Endodermal cell (in vitro differentiated cells): ENCODE results near the gene ARHGAP1. TPM values are rescaled to one million over a fixed set of nuclear protein-coding genes. Genes with fewer than 3 reads are reported as not detected.
"Not testable (repeated sequence)": the region's sequence is repeated elsewhere in the genome, so short reads cannot be mapped to it uniquely, and the experiment has no call there.

Experiments
- DNase-seq: peaks from one replicate; pipeline ENCODE4 v3.0.0-alpha.2; 2017
- H3K27ac ChIP-seq: 2 replicates; pipeline ENCODE4 v1.5.1; 2013; ENCODE audit warnings: mild to moderate bottlenecking, low read depth, low read length, moderate library complexity
- H3K27me3 ChIP-seq: 2 replicates; pipeline ENCODE4 v1.6.1; 2013; ENCODE audit warnings: mild to moderate bottlenecking, low read length, moderate library complexity; ENCODE audit not compliant: insufficient read depth, control insufficient read depth, poor library complexity, severe bottlenecking
- H3K36me3 ChIP-seq: 2 replicates; pipeline ENCODE4 v1.7.0; 2013; ENCODE audit warnings: mild to moderate bottlenecking, low read length, moderate library complexity; ENCODE audit not compliant: control insufficient read depth, insufficient read depth
- H3K4me1 ChIP-seq: one replicate; pipeline ENCODE4 v1.7.0; 2013; ENCODE audit warnings: low read length; ENCODE audit not compliant: control insufficient read depth, insufficient read depth
- H3K4me3 ChIP-seq: 2 replicates; pipeline ENCODE4 v1.5.1; 2013; ENCODE audit warnings: mild to moderate bottlenecking, low read length, moderate library complexity
- H3K9ac ChIP-seq: 2 replicates; pipeline ENCODE4 v1.6.1; 2013; ENCODE audit warnings: mild to moderate bottlenecking, low read length, moderate library complexity; ENCODE audit not compliant: poor library complexity, severe bottlenecking; ENCODE audit errors: extremely low read depth
- H3K9me3 ChIP-seq: 2 replicates; pipeline ENCODE4 v1.6.1; 2013; ENCODE audit warnings: mild to moderate bottlenecking, low read length, moderate library complexity; ENCODE audit not compliant: control insufficient read depth
- H3K27ac Mint-ChIP-seq: 2 replicates; pipeline ENCODE4 v1.8.0; 2020; ENCODE audit warnings: mixed read lengths
- H3K27me3 Mint-ChIP-seq: 2 replicates; pipeline ENCODE4 v1.8.0; 2021; ENCODE audit warnings: mild to moderate bottlenecking, mixed read lengths; ENCODE audit not compliant: insufficient read depth
- H3K36me3 Mint-ChIP-seq: 2 replicates; pipeline ENCODE4 v1.8.0; 2020; ENCODE audit warnings: low read depth, mixed read lengths
- H3K4me1 Mint-ChIP-seq: 2 replicates; pipeline ENCODE4 v1.8.0; 2020; ENCODE audit warnings: mixed read lengths
- H3K4me3 Mint-ChIP-seq: 2 replicates; pipeline ENCODE4 v1.8.0; 2020; ENCODE audit warnings: mild to moderate bottlenecking, moderate library complexity, mixed read lengths
- H3K9me3 Mint-ChIP-seq: 2 replicates; pipeline ENCODE4 v1.8.0; 2020; ENCODE audit warnings: mild to moderate bottlenecking, mixed read lengths
- WGBS, 2 experiments: methylation state at CpG; one replicate each; pipeline versions ENCODE4 v1.1.5 to v1.1.7; 2013; ENCODE audit warnings: missing lambda C conversion rate in 2 of 2, mixed read lengths in 1 of 2; ENCODE audit not compliant: insufficient coverage in 1 of 2, insufficient read length in 1 of 2; 5-methylcytosine and 5-hydroxymethylcytosine counted together
- total RNA-seq, 2 donors: library from RNA; stranded (reverse); fragmentation: NEBNext Ultra II Directional in 1 of 2; extraction: Animal tissue kit (Norgen Biotek cat#: 25700) in 1 of 2; gene quantifications; 2 replicates in 1 of 2; 3 replicates in 1 of 2; pipeline ENCODE4 v1.2.1, GENCODE V29; 2021
- TF ChIP-seq, protein P1 (sequence below): fragments of 200-600 bp; sonication (generic); conservative IDR thresholded peaks from 2 replicates; pipeline ENCODE4 v1.5.0; 2021; ENCODE audit warnings: antibody characterized with exemption, mild to moderate bottlenecking

The ARHGAP1 gene
- total RNA-seq, 2 donors from 2014 or later = 53.4 to 56.6 TPM

DNA sequence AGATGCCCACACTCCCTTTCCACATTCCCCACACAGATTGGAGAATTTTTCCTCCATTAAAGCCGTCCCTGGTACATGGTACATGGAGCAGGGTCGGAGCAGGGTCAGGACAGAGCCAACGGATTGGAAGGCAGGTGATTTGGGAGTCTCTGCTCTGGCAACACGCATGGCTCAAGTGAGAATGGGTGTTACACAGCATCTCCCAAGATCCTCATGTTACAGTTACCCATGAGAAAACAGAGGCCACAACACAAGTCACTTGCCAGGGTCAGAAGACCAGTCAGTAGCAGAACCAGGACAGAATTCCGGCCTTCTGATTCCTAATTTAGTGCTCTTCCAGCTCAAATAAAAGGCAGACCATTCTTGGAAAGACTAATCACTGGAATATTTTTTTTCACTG is 10.9 kb upstream of the ARHGAP1 start:
- peaks cover 13% of the 10 kb centered on the region for H3K36me3 Mint-ChIP-seq
- no peaks in the 10 kb centered on the region for H3K4me1 Mint-ChIP-seq
- no peak overlapping the region for H3K9ac ChIP-seq
- peaks cover 14% of the 10 kb centered on the region for H3K36me3 ChIP-seq
- TF ChIP-seq, protein P1, sequence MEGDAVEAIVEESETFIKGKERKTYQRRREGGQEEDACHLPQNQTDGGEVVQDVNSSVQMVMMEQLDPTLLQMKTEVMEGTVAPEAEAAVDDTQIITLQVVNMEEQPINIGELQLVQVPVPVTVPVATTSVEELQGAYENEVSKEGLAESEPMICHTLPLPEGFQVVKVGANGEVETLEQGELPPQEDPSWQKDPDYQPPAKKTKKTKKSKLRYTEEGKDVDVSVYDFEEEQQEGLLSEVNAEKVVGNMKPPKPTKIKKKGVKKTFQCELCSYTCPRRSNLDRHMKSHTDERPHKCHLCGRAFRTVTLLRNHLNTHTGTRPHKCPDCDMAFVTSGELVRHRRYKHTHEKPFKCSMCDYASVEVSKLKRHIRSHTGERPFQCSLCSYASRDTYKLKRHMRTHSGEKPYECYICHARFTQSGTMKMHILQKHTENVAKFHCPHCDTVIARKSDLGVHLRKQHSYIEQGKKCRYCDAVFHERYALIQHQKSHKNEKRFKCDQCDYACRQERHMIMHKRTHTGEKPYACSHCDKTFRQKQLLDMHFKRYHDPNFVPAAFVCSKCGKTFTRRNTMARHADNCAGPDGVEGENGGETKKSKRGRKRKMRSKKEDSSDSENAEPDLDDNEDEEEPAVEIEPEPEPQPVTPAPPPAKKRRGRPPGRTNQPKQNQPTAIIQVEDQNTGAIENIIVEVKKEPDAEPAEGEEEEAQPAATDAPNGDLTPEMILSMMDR = no peak
- H3K4me3 ChIP-seq = no peak overlapping the region
- 91 to 96% methylated on average over 4 to 5 of the region's 5 CpGs for WGBS, 2 experiments
- H3K4me1 ChIP-seq = no peaks in the 10 kb centered on the region
- peak overlapping the region; percentile 46 for H3K27ac Mint-ChIP-seq
- H3K27me3 ChIP-seq = no peaks in the 10 kb centered on the region
- H3K9me3 Mint-ChIP-seq = no peaks in the 10 kb centered on the region
- H3K27ac ChIP-seq = no peak overlapping the region
- H3K4me3 Mint-ChIP-seq = no peak overlapping the region
- H3K27me3 Mint-ChIP-seq = no peaks in the 10 kb centered on the region
- no peak for DNase-seq
- no peaks in the 10 kb centered on the region for H3K9me3 ChIP-seq

DNA sequence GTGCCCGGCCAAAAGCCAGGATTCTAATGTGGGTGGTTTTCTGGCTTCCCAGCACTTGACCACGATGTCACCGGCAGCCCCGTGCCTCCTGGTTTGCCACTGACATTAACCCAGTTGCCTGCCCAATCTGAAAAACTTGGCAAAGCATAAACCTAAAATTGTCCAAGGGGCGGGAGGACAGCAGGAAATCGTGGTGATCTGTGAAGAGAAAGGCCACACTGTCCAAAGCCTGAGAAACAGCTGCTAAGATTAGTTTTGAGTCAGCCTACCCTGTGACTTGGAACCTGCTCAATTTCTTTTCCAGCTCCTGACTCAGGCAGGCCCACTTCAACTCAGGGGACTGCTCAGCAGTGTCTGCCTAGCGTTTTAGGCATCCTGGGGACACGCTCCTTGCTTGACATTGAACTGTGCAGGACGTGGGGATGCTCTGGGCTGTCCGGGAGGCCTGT is 10.4 kb upstream of the ARHGAP1 start:
- H3K27me3 ChIP-seq = no peaks in the 10 kb centered on the region
- WGBS, 2 experiments = 86 to 91% methylated on average over 9 to 10 of the region's 10 CpGs
- no peak overlapping the region for H3K4me3 ChIP-seq
- Mint-ChIP-seq H3K4me3 (no peak overlapping the region), H3K36me3 (peaks cover 18% of the 10 kb centered on the region), H3K27ac (peak overlapping the region; percentile 46), H3K9me3 (no peaks in the 10 kb centered on the region), H3K4me1 (no peaks in the 10 kb centered on the region), H3K27me3 (no peaks in the 10 kb centered on the region)
- no peak overlapping the region for H3K9ac ChIP-seq
- H3K9me3 ChIP-seq = no peaks in the 10 kb centered on the region
- DNase-seq = no peak
- H3K27ac ChIP-seq = no peak overlapping the region
- peaks cover 17% of the 10 kb centered on the region for H3K36me3 ChIP-seq
- TF ChIP-seq, protein P1 = no peak
- H3K4me1 ChIP-seq = no peaks in the 10 kb centered on the region

DNA sequence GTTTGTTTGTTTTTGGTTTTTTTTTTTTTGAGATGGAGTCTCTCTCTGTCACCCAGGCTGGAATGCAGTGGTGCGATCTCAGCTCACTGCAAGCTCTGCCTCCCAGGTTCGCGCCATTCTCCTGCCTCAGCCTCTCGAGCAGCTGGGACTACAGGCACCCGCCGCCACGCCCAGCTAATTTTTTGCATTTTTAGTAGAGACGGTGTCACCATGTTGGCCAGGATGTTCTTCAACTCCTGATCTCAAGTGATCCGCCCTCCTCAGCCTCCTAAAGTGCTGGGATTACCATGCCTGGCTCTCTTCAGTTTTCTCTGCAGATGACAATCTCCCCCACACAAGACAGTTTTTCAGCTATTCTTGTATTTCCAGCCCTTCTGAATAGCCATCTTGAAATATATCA is 8.9 kb upstream of the ARHGAP1 start:
- not testable (repeated sequence) for DNase-seq, H3K27ac ChIP-seq, H3K27ac Mint-ChIP-seq, H3K4me3 ChIP-seq, H3K9me3 ChIP-seq, H3K4me1 Mint-ChIP-seq, H3K27me3 ChIP-seq, H3K9me3 Mint-ChIP-seq, H3K9ac ChIP-seq, H3K27me3 Mint-ChIP-seq, H3K4me3 Mint-ChIP-seq, H3K4me1 ChIP-seq
- peaks cover 24% of the 10 kb centered on the region for H3K36me3 Mint-ChIP-seq
- 94 to 95% methylated on average over 8 to 9 of the region's 9 CpGs for WGBS, 2 experiments
- peaks cover 27% of the 10 kb centered on the region for H3K36me3 ChIP-seq

DNA sequence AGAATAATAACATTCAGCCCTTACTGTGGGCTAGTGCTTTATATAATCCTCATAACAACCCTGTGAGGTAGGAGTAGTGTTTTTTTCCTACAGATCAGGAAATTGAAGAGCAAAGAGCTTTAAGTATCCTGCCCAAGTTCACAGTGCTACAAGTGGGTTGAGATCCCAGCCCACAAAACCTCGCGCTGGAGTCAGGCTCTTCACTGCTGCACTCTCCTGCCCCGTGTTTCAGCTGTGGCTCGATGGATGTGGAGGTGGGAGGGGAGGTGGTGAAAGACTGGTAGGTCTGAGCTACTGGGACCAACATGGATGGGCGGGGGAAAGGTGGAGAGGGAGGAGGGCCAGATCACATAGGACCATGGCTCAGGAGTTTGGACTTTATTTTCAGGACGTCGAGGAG is 6.5 kb upstream of the ARHGAP1 start:
- no peak overlapping the region for H3K27ac ChIP-seq
- no peak overlapping the region for H3K9ac ChIP-seq
- WGBS, 2 experiments = 94 to 100% methylated on average over 5 to 7 of the region's 7 CpGs
- no peaks in the 10 kb centered on the region for H3K4me1 ChIP-seq
- no peak overlapping the region for H3K4me3 ChIP-seq
- H3K27me3 ChIP-seq = no peaks in the 10 kb centered on the region
- TF ChIP-seq, protein P1 = no peak
- Mint-ChIP-seq H3K27me3 (no peaks in the 10 kb centered on the region), H3K36me3 (peaks cover 45% of the 10 kb centered on the region), H3K27ac (no peak overlapping the region), H3K4me3 (no peak overlapping the region), H3K9me3 (no peaks in the 10 kb centered on the region), H3K4me1 (no peaks in the 10 kb centered on the region)
- H3K36me3 ChIP-seq = peaks cover 49% of the 10 kb centered on the region
- H3K9me3 ChIP-seq = no peaks in the 10 kb centered on the region
- DNase-seq = no peak
